HL-60 (cell line): ENCODE measurements around the gene TIMMDC1.

Experiments used
- CTCF ChIP-seq: IDR thresholded peaks from one replicate; pipeline ENCODE4 v1.5.1; 2011; ENCODE audit warnings: low read length, control low read depth, inconsistent platforms; ENCODE audit not compliant: insufficient read depth
- GABPA ChIP-seq: IDR thresholded peaks from 2 replicates; pipeline ENCODE4 v1.6.1; 2012; ENCODE audit warnings: low read depth
- POLR2AphosphoS5 ChIP-seq: IDR thresholded peaks from 2 replicates; pipeline ENCODE4 v1.6.1; 2012; ENCODE audit warnings: low read depth
- SPI1 ChIP-seq: IDR thresholded peaks from 2 replicates; pipeline ENCODE4 v1.6.1; 2012; ENCODE audit warnings: low read depth, mild to moderate bottlenecking, borderline replicate concordance
- TF ChIP-seq, protein P1 (sequence below): IDR thresholded peaks from 2 replicates; pipeline ENCODE4 v1.6.1; 2012; ENCODE audit warnings: low read depth; ENCODE audit not compliant: insufficient replicate concordance

DNA sequence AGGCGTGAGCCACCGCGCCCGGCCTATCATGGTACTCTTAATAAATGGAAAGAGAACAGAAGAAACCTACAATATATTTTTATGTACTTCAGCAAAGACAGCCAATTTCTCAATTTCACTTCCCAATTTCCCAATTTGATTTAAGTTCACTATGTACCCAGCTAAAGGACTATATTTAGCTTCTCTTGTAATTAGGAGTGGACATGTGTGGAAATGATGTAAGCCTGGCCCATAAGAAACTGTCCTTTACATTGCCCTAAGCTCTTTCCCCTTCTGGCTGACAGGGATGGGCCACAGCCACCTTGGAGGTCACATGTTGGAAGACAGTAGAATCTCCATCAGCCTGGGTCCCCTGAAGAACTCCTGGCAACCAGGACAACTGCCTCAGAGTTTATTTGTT, 41.1 kb upstream of the TIMMDC1 start:
- TF ChIP-seq CTCF (no peak), POLR2AphosphoS5 (no peak), GABPA (no peak), SPI1 (no peak)
- TF ChIP-seq, protein P1, sequence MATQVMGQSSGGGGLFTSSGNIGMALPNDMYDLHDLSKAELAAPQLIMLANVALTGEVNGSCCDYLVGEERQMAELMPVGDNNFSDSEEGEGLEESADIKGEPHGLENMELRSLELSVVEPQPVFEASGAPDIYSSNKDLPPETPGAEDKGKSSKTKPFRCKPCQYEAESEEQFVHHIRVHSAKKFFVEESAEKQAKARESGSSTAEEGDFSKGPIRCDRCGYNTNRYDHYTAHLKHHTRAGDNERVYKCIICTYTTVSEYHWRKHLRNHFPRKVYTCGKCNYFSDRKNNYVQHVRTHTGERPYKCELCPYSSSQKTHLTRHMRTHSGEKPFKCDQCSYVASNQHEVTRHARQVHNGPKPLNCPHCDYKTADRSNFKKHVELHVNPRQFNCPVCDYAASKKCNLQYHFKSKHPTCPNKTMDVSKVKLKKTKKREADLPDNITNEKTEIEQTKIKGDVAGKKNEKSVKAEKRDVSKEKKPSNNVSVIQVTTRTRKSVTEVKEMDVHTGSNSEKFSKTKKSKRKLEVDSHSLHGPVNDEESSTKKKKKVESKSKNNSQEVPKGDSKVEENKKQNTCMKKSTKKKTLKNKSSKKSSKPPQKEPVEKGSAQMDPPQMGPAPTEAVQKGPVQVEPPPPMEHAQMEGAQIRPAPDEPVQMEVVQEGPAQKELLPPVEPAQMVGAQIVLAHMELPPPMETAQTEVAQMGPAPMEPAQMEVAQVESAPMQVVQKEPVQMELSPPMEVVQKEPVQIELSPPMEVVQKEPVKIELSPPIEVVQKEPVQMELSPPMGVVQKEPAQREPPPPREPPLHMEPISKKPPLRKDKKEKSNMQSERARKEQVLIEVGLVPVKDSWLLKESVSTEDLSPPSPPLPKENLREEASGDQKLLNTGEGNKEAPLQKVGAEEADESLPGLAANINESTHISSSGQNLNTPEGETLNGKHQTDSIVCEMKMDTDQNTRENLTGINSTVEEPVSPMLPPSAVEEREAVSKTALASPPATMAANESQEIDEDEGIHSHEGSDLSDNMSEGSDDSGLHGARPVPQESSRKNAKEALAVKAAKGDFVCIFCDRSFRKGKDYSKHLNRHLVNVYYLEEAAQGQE: no peak
